Fibroblast of mammary gland (primary cell): ENCODE results near the gene S100A1.

ENCODE experiments used
- DNase-seq: peaks from one replicate; pipeline ENCODE4 v3.0.0-alpha.2; 2010; ENCODE audit warnings: low read depth
- H3K4me3 ChIP-seq: 2 replicates; pipeline ENCODE4 v1.5.1; 2011; ENCODE audit warnings: low read depth, mild to moderate bottlenecking, low read length, moderate library complexity; ENCODE audit not compliant: control insufficient read depth
- CTCF ChIP-seq: conservative IDR thresholded peaks from 2 replicates; pipeline ENCODE4 v1.5.1; 2011; ENCODE audit warnings: low read depth, low read length, inconsistent platforms; ENCODE audit not compliant: control insufficient read depth, insufficient read depth

The S100A1 gene

GRCh38 chr1:153619171-153619570 lies 9.1 kb upstream of the S100A1 start:
- no peak for DNase-seq
- H3K4me3 ChIP-seq = no peak overlapping the region
- TF ChIP-seq CTCF = no peak

- H3K4me3 ChIP-seq = no peak overlapping the region
- no peak for DNase-seq
- no peak for TF ChIP-seq CTCF
Measured at GRCh38 chr1:153623101-153623500, 5.1 kb upstream of the S100A1 start.

GRCh38 chr1:153624965-153625611 lies 3.1 kb upstream of the S100A1 start:
- no peak for DNase-seq
- TF ChIP-seq CTCF = no peak
- H3K4me3 ChIP-seq = peak overlapping the region; percentile 87

- no peak for TF ChIP-seq CTCF
- peak overlapping the region; percentile 87 for H3K4me3 ChIP-seq
- no peak for DNase-seq
Measured at GRCh38 chr1:153626477-153626903, 1.7 kb upstream of the S100A1 start.

- peak within 1 kb of the TSS; percentile 87 for H3K4me3 ChIP-seq
- TF ChIP-seq CTCF = peak; percentile 61
- DNase-seq = peak; percentile 97
Measured at GRCh38 chr1:153626904-153627714, 1.1 kb upstream of the S100A1 start, which contains the start of gene S100A13. Gene S100A13 (minus strand): TSS chr1:153627505. CDS start chr1:153626472, 1,033 bp downstream.

- DNase-seq = no peak
- no peak for TF ChIP-seq CTCF
- no peak overlapping the region for H3K4me3 ChIP-seq
Measured at GRCh38 chr1:153628638-153629342, 556 bp downstream of the S100A1 start.
